Brain microvascular endothelial cell (primary cell): Measurements from ENCODE around the gene AUNIP.
A peak's percentile ranks its signal among the peaks of the same experiment; 100 is the strongest.

ENCODE experiments used
- DNase-seq: peaks from one replicate; pipeline ENCODE4 v3.0.0-alpha.2; 2020
- H3K27ac ChIP-seq: fragments of 250-450 bp; sonication (Bioruptor Pico); 2 replicates; pipeline ENCODE4 v1.5.1; 2020; ENCODE audit warnings: mild to moderate bottlenecking, moderate library complexity
- H3K27me3 ChIP-seq: fragments of 250-450 bp; sonication (Bioruptor Pico); replicated peaks from 2 replicates; pipeline ENCODE4 v1.5.1; 2020; ENCODE audit warnings: mild to moderate bottlenecking
- H3K36me3 ChIP-seq: fragments of 250-450 bp; sonication (Bioruptor Pico); replicated peaks from 2 replicates; pipeline ENCODE4 v1.5.1; 2020; ENCODE audit warnings: mild to moderate bottlenecking
- H3K4me3 ChIP-seq: 2 replicates; pipeline ENCODE4 v1.5.1; 2011; ENCODE audit warnings: low read depth, mild to moderate bottlenecking, control low read depth, low read length, moderate library complexity
- CTCF ChIP-seq: IDR thresholded peaks from 2 replicates; pipeline ENCODE4 v1.5.1; 2011; ENCODE audit warnings: low read depth, mild to moderate bottlenecking, moderate library complexity, low read length, control low read depth, inconsistent platforms; ENCODE audit errors: missing control alignments
- in situ Hi-C: cut with HindIII; loops from 2 replicates; pipeline ENCODE4 v1.10.0; 2017; ENCODE audit warnings: low sequenced_read_pairs, low pct_ligation_motif_present

Gene AUNIP

GRCh38 chr1:25862785-25863485, 3.7 kb upstream of the AUNIP start:
- Histone ChIP-seq H3K4me3 (no peak overlapping the region), H3K27me3 (no peaks in the 10 kb centered on the region), H3K36me3 (peaks cover 4% of the 10 kb centered on the region), H3K27ac (no peak overlapping the region)
- in situ Hi-C loops: no loop called here
- DNase-seq: no peak
- TF ChIP-seq CTCF: no peak

GRCh38 chr1:25861316-25862286, 2.3 kb upstream of the AUNIP start:
- TF ChIP-seq CTCF: no peak
- H3K4me3 ChIP-seq: no peak overlapping the region
- peaks cover 4% of the 10 kb centered on the region for H3K36me3 ChIP-seq
- H3K27ac ChIP-seq: no peak overlapping the region
- DNase-seq: no peak
- in situ Hi-C loops: no loop called here
- H3K27me3 ChIP-seq: no peaks in the 10 kb centered on the region

GRCh38 chr1:25858494-25858893, 763 bp downstream of the AUNIP start:
- in situ Hi-C loops: no loop called here
- peaks cover 4% of the 10 kb centered on the region for H3K36me3 ChIP-seq
- H3K27ac ChIP-seq: no peak overlapping the region
- TF ChIP-seq CTCF: no peak
- H3K27me3 ChIP-seq: no peaks in the 10 kb centered on the region
- no peak for DNase-seq
- peak overlapping the region; percentile 80 for H3K4me3 ChIP-seq

- in situ Hi-C loops: no loop called here
- Histone ChIP-seq H3K36me3 (no peaks in the 10 kb centered on the region), H3K27me3 (no peaks in the 10 kb centered on the region), H3K27ac (no peak overlapping the region), H3K4me3 (no peak overlapping the region)
- no peak for TF ChIP-seq CTCF
- no peak for DNase-seq
Observed at GRCh38 chr1:25856856-25857255, 2.4 kb downstream of the AUNIP start.

- H3K27me3 ChIP-seq: no peaks in the 10 kb centered on the region
- no peak for TF ChIP-seq CTCF
- no peak overlapping the region for H3K4me3 ChIP-seq
- in situ Hi-C loops: no loop called here
- no peaks in the 10 kb centered on the region for H3K36me3 ChIP-seq
- DNase-seq: no peak
- no peak overlapping the region for H3K27ac ChIP-seq
Observed at GRCh38 chr1:25854554-25854953, 4.7 kb downstream of the AUNIP start.
